ENCODE data around the gene CFDP1.

DNA sequence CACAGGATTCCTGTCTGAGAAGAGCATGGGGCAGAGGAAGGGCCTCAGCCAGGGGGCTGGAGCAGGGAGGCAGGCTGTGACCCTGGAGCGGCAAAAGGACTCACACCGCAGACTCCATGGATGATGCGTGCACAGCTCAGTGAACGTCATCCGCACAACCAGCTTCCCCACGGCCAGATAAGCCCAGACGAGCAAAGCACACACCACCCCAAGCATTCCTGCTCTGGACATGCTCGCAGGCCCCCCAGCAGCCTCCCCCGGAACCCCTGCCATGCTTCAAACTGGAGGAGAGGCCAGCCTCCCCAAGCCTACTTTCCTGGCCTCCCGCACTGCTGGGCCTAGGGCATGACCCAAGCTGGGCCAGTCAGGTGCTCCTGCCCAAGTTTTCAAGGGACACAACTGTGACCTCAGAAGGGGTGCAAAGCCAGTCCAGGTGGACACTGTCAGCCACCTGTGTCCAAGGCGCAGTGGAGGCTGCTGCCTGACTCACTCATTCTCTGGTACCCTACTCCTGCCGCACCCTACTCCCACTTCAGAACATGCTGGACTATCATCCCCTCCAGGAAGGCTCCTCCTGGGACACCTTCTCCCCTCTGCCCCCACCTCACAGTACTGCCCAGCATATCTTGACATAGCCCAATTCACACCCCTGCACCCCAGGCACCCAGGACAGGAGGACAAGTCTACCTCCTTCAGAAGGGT lies 186.6 kb downstream of the CFDP1 start:
- TF ChIP-seq CTCF (IDR thresholded peaks at IDR 0.05; ENCODE audit: poor library complexity) = no peak
- TF ChIP-seq EZH2phosphoT487 (IDR thresholded peaks at IDR 0.05; ENCODE audit: low read depth, severe bottlenecking, unreplicated experiment) = no peak
- no peak for TF ChIP-seq EZH2 (IDR thresholded peaks at IDR 0.05; ENCODE audit: borderline replicate concordance)

Data from hepatocyte (in vitro differentiated cells).